ENCODE data around the gene BBLN.

The BBLN gene

DNA sequence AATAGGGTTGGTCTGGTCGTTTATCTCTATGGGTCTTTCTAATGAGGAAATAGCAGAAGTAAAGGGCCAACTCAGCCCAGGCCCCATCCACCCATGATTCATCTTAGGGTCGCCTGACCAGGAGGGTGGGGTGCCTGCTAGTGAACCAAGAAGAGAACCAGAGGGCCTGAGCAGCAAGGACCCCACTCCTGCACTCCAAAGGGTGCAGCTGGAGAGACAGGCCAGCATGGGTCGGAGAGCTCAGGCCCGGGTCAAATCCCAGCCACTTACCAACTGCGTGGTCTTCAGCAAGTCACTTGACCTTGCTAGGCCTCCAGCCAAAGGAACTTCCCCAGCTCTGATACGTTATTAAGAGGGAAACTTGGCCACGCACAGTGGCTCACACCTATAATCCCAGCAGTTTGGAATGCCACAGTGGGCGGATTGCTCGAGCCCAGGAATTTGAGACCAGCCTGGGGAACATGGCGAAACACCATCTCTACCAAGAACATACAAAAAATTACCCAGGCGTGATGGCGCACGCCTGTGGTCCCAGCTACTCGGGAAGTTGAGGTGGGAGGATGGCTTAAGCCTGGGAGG is 4.3 kb downstream of the BBLN start:
- DNase-seq = no peak

DNA sequence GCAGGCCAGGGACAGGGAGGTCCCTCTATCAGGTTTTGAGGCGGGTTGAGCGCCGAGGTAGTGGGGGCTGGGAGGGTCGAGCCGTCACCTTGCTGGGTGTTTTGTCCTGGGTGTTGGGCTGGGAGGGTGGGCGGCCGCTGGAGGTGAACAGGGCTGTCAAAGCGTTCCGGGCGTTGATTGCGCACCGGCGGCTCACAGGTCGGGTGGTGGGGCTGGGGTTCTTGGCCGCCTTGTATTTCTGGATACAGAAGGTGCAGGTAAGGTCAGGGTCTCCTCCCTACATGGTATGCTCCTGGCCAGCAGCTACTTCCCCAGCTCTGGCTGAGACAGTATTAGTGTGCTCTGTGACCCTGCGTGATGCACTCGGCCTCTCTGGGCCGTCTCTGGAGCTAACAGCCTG is 6.1 kb downstream of the BBLN start:
- no peak for DNase-seq

DNA sequence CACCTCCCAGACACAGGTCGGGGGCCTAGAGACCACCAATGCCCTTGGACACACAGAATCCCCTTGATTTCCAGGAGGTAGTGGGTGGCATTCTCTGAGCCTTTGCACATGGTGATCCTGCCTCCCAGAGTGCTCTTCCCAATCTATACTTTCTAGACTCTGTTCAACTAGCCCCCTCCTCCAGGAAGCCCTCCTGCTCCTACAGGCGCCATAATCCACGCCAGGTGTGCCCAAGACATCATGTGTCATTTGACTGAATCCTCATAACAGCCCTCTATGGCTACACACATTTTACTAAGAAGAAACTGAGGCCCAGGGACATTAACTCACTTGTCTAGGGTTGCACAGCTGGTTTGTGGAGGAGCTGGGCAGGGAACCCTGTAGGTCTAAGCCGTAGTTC is 7.1 kb downstream of the BBLN start:
- DNase-seq = no peak

DNA sequence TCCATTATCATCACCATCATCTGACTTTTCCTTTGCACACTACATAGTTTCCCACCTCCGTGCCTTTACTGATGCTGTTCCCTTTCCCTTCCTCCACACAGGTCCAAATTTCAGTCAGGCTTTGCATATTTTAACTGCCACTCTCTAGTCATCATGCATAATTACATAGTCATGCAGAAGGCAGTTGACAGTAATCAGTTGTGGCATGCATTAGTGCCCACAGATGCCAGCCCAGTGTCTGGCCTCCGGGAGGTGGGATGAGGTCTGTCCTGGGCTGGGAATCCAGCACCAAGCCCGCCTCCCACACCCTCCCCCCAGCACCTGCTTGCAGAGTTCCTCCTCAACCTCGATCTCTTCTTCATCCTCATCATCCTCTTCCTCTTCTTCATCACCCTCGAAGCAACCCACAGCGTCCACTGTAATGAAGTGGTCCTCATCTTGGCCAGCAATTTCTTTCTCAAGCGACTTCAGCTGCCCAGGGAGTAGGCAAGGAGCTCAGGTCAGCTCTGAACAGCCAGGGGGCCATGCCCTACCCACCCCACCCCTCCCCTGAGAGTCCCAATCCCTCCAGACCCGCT is 8.8 kb downstream of the BBLN start:
- no peak for DNase-seq

DNA sequence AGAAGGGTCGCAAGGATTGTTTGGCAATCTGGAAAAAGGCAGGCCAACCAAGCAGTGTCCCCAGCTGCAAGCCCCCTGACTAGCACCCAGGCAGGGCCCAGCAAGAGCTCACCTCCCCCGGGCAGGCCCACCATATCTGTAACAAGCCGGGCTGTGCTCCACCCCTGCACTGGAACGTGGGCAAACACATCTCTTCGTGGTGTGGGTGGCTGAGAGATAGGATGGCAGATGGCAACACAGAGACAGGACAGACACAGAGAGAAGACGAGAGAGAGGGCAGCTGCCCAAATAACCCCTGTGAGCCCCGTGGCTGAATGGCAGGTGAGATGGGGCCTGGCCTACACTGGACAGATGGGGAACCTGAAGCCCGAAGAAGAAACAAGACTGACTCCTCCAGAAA is 9.4 kb downstream of the BBLN start:
- no peak for DNase-seq

DNA sequence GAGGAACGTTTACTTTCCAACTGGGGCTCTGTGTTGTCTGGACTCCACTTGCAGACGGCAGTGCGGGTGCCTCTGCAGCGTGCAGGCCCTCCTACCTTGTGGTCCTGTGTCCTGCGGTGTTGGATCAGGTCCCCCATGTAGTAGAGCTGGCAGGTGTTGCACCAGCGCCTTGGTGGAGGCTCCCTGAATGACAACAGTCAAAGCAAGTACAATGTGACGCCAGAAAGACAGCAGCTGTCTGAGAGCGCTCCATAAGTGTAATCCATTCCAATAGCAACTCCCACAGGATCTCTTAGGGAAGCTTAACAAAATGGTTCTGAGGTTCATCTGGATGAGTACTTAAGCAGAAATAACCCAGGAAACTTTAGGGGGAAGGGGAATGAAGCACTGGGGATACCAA is 9.9 kb downstream of the BBLN start:
- no peak for DNase-seq

DNA sequence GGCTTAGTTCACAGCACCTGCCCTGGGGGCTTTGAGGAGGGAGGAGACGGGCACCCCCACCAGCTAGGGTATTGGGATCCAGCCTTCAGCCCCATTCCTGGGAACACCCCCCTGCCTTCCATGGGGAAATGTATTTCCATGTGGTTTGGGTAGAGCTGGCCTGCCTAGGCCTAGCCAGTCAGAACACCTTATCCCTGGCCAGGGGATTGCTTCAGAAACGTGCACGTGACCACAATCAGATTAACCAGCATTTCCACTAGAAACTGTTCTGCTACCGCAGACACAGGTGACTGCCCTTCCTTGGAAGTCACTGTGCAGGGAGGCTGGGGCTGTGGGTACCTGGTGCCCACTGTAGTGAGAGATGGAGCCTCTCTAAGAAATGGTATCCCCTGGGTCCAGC is 14.0 kb downstream of the BBLN start:
- no peak for DNase-seq

DNA sequence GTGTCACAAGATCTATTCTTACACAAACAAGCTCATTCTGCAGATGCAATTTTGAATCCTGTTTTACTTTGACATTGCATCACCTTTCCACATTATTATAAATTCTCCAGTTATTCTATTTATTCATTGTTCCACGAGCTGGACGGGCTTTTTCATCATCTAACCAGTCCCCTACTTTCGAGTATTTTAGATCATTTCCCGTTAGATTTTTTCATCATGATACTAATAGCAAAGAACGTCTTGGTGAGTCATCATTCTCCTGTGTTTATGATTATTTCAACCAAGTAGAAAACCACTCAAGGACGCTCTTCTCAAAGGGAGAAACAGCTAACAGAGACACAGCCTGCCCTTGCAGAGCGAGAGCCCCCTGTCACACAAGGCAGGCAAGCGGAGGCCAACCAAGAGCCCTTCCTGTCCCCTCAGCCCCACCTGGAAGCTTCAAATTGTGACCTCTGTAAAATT is 15.1 kb downstream of the BBLN start:
- no peak for DNase-seq

DNA sequence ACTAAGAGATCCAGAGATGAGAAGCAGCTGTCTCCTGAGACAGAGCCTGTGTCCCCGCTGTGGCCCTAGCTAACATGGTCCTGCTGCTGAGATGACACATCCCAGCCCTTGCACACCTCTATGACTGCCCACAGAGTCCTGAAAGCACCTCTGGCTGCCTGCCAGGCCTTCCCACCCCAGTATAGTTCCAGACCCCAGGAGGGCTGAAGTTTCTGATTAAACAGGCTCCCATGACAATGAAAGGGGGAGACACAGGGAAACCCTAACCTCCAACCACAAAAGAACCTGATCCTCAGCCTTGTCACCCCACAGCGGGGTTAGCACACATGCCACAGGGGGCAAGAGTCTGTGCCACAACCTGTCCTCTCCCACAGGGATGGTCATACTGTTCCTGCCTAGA is 15.7 kb downstream of the BBLN start:
- DNase-seq = no peak

DNA sequence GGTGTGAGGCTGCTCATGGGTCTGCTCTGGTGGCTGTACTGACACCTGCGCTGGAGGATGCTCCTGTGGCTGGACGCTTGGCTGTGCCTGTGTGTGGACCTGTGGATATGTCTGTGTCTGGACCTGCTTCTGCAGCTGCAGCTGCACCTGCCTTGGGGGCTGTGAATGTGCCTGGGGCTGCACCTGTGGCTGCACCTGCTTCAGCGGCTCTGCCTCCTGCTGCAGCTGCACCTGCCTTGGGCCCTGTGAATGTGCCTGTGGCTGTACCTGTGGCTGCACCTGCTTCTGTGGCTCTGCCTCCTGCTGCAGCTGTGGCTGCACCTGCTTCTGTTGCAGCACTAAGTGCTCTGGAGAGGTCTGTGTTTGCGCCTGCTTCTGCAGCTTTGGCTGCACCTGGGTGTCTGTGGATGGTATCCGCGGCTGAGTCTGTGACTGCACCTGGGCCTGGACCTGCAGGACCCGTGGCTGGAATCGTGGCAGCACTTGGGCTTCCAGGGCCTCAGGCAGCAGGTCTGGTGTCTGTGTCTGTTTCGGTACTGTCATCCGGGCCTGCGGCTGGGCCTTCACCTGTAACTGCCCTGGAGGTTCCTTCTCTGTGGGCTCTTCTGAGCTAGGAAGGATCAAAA is 18.9 kb downstream of the BBLN start:
- no peak for DNase-seq

DNA sequence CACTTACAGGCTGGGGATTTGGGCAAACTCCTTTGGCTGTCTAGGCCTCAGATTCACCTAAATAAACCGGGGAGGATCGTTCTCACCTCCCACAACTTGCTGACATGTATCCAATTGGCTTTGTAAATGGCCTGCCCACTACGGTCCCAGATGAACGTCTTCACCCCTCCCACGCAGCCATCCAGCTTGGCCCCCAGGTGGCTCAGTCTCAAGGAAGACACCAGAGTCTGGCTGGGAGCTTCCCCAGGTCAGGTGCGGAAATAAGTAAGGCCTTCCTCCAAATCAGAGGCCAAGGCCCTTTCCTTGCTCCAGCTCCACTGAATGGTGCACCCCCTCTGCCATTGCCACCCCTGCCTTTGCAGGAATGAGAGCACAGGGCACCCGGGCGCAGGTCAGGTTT is 19.9 kb downstream of the BBLN start:
- no peak for DNase-seq

DNA sequence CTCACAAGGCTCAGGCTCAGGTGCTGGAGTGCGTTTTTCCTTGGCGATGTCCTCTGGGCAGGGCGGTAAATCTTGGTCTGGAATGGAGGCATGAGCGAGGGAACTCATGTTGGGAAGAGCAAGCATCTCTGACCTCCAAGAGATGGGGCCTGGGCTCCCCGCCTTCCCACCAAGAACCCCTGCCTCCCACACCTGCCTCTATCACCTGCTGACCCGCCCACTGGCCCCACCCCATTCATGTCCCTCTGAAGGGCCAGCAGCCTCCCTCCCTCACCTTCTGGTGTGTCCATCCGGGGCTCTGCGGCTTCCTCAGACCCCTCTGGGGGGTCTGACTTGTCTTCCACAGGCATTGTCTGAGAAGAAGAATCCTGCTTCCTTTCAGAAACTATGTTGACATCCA is 20.4 kb downstream of the BBLN start:
- DNase-seq = no peak

DNA sequence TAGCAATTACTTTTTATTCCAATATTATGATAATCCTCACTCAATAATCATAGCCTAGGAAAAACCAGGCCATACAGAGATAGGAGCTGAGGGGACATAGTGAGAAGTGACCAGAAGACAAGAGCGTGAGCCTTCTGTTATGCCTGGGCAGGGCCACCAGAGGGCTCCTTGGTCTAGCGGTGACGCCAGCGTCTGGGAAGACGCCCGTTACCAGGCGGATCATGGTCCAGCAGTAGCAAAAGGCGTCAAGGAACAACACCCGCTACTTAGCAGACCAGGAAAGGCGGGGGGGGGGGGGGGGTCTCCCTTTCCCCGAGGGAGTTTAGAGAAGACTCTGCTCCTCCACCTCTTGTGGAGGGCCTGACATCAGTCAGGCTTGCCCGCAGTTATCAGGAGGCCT is 21.4 kb downstream of the BBLN start:
- DNase-seq = peak; percentile 3

DNA sequence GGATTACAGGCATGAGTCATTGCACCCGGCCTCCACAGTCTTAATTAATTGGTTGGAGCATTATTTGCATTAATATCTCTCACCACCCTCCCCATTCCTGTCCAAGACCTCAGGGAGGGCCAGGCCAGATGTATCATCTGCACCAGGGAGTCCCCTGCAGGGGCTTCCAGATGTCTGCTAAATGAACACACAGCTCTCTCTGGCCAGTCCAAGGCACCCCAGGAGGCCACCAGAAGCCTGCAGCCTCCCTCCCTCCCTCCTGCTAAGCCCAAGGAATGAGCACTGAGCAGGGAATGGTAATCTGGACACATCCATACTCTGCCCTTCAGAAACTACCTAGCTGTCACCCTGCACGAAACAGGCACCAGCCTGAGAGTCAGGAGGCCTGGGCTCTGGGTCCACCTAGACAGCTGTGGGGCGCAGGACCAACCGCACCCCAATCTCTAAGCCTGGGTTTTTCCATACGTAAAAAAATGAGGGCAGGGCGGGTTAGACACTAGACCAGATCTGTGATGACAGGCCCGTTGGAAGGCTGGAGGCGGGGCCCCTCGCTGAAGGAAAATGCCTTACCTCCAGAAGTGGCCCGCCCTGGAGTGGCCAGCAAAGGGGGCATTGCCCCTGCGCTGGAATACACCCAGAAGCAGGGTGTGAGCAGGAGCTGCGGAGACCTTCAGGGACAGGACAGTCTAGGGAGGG is 23.0 kb downstream of the BBLN start:
- no peak for DNase-seq

DNA sequence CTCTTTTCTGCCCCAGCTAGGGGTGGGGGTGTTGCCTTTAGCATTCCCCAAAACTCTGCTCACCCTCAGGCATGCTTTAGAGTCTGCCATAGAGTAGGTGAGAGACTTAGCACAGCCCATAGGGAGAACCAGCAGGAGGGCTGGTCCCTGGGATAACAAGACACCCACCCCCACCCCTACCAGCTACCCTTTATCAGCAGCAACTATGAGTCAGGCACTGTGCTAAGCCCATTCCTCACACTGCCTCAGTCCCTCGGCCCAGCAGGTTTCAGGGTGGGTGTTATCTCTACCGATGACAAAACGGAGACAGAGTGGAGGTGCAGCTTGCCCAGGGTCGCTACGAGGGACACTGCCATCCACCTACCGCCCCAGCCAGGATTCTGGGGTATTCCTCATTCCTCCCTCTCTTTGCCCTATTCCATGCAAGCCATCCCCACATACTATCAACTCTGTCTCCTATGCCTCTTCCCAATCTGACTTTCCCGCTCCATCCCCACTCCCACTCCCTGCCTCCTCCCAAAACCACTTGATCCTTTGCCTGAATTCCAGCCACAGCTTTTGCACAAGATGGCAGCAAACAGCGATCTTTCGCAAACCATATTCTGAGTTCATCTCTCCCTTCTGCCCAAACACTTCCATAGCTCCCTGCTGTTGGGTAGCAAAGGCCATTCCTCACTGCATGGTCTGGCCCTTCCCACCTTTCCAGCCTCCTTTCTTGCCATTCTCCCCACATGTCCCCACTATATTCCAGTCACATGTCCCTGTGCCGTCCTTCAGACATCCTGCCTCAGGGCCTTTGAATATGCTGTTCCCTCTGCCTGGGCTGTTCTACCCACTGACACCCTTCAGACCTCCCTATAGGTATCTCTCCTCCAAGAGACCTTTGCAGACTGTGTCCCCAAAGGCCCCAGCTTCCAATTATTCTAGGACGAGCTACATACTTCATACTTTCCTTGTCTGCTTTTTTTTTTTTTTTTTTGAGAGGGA is 26.2 kb downstream of the BBLN start:
- DNase-seq = no peak

DNA sequence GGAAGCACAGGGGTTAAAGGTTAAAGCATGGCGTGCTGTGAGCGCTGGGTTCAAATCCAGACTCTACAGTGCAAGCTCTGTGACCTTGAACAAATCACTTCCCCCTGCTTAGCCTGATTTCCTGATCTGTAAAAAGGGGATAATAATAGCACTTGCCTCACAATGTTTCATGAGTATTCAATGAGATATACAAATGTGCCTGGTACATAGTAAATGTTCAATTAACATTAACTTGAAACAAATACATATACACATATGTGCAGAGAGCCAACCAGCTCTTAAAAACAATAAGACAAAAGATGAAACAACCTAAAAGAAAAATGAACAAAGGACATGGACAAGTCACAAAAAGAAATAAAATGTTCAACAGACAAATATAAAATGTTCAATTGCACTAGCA is 27.3 kb downstream of the BBLN start:
- no peak for DNase-seq

DNA sequence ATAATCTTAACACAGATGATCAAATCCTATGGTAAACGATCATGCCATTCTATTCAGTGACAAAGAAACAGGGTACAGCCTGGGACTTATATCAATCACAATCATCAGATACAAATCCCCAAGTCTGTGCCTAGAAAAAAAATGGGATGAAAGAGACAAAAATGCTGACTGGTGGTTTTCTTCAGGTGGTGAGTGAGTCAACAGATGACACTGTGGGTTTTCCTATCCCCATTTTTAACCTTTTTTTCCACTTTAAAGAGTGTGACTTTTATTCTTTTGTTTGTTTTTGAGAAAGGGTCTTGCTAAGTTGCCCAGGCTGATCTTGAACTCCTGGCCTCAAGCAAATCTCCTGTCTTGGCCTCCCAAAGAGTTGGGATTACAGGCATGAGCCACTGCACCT is 28.1 kb downstream of the BBLN start:
- no peak for DNase-seq

DNA sequence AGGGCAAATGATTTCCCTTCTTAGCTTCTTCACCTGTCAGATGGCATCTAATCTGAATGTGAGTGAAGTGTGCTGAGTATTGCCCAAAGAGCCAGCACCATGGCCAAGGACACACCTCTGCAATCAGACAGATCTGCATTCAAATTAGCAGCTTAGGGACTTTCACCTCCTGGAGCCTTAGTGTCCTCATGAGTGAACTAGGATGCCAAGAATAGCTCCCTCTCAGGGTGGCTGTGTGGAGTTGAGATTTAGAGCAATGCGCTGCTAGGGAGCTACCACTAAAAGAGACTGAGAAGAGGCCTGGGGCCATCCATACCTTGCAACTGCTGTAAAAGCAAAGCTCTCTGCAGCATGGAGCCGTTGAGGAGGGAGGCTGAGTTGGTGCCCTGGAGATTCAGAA is 29.9 kb downstream of the BBLN start:
- no peak for DNase-seq

DNA sequence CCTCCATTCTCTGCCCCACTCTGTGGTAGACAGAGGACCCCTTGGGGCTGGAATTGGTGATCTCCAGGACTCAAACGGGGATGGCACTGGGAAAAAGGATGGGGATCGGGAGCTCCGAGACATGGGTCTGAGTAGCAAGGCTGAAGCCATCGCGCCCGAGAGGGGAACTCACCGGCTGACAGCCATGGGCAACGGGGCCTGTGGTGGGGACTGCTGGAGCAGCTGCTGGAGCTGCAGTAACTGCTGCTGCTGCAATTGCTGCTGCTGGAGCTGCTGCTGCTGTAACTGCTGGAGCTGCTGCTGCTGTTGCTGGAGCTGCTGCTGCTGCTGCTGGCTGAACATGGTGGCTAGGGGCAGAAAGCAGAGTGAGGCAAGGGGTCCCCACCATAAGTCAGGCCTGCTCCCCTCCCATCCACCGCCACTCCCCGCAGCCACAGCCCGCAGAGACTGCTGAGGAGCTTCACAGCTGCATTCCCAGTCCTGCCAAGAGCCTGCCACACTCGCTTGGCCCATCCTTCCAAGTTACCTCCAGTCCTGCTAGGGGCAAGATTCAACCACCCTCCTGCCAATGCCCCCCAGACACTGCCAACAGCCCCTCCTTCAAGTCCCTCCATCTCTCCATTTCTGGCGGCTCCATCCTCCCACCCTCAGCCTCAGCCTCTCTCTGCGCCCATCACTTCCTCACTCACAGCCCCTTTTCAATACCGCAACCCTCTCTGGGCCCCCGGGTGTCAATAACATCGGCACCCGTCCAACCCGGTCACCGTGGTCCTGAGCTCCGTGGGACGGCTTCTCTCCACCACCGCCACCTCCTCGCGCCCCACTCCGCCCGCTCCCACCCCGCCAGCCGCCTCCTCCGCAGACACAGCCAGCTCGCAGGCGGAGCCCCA is 30.7 kb downstream of the BBLN start:
- peak; percentile 40 for DNase-seq

DNA sequence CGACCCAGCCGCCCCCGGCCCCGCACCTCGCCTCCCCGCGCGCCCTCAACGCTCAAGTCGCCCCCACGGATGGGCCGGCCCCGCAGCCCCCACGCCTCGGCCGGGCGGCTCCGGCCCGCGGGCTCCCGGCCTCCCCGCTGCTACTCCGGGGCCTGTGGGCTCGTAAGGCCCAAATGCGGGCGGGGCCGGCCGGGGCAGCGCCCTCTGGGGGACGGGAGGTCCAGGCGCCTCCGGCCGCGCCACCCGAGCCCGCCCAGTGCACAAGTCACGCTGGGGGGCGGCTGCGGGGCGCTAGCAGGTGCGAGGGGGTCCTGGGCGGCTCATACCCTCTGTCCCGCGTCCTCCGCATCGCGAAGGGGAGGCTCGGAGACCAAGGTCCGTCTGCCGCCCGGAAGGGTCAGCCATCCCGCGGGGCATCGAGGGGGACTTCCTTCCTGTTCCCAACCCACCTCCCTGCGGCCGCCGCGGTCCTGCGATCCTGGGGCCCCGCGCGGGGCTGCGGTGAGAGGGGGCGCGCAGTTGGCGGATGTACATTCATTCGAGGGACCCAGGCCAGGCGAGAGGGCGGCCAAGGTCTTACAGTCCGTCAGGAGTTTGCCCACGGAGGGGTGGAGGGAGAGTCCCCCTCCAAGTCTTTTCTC is 31.5 kb downstream of the BBLN start, which contains the start of gene CIZ1:
CIZ1 (minus strand) TSS at position 167 of the 641 bp plus-strand sequence. CDS start 715 bp downstream, outside the sequence.
- peak; percentile 87 for DNase-seq
